NCI-H1417 treated with DMSO at 0.1 percent for 48 hours (cell line): Measurements from ENCODE around the gene YKT6.

Experiments
- DNase-seq: peaks from one replicate; lab custom pipeline; 2025; lab: John Stamatoyannopoulos, UW

The YKT6 gene

DNA sequence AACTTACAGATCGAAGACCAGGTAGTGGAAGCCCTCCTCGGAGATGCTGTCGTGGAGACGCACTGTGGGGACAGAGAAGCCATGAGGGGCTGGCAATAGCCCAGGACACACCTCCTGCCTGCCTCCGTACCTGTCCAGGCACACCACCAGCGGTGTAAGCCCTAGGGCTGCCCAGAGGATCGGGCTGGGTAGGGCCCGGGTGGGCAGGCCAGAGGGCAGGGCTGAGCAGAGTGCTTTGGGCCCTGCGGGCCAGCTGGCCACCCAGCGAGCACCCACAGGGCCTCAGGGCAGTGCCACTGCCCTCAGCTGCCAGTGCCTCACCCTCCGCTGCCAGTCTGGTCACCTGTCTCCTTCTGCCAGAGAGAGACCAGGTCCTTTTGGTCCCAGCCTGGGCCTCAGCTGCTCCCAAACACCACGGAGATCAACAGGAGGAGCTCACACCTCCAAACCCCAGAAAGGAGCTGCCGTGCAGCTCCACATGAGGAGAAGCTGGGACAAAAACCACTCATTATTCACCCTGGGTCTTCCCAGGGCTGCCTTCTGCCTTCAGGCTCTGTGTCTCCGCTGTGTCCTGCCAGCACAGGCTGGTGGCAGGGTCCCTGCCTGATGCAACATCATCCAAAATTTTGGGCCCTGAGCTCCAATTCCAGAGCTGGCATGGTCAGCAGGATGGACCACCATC is 58.2 kb downstream of the YKT6 start:
- no peak for DNase-seq

DNA sequence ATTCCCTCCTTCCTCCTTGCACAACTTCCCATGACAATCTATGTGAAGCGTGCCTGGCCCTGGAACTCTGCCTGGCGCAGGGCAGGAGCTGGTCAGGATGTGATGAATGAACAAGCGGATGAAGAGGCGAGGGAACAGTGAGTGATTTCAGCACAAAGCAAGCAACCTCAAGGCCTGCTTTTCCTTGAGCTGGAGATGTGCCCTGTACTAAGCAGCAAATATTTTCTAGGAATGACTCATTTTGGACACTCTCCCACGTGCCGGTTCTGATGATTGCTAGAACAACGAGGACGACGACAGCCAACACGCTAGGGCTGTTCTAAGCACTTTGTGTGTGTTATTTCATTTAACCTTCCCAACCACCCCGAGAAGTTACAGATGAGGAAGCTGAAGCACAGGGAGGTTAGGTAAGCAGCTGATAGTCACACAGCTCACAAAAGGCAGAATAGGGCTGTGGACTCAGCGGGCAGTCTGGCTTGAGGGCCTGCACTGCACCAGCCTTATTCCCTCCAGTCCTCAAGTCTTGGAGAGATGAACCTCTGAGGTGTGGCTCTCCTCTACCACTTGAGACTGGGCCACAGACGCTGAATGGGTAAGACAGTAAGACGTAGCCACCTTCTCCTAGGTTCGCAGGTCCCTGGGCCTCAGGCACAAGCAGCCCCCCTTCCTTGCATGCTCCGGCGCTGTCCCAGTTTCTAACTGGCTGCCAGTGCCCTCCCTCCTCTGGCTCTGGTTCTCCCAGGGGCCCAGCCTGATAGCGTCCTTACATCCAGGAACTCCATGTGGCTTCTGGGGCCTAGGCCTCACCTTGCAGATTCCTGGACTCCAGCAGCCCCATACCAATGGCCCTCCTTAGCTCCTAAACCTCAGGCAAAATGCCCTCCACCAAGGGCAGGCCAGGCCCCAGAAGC is 59.0 kb downstream of the YKT6 start:
- no peak for DNase-seq

DNA sequence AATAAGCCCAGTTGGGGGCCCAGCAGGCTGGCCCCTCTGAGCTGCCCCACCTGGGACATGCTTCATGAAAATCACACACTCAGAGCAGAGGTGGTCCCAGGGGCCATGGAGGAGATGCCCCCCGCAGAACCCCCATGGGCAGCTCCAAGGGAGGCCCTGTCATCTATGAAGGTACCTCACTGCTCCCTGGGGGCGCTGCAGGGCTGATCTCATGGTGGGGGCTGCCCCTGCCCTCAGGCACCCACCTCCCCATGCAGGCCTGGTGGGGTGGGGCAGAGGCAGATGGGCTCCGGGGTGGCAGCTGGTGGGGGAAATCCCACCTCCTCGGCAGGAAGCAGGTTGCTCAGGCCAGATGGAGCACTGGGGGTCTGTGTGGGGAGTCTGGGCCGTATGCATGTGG is 60.5 kb downstream of the YKT6 start:
- no peak for DNase-seq

DNA sequence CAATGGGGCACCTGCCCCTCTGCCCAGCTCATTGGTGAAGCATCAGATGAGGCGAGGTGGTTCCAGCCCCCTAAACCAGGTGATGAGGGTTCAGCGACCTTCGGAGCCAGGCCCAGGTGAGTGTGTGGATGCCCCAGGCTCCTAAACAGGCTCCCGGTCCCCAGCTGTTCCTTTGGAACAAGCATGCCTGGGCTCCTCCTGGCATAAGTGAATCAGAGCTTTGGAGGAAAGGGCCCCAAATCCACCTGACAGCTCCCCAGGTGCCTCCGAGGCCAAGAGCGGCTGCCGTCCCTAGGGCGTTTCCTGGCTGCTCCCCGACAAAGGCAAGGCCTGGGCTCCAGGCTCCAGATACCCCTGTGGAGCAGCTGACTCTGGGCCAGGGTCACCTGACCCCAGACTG is 61.3 kb downstream of the YKT6 start:
- DNase-seq, result no peak

DNA sequence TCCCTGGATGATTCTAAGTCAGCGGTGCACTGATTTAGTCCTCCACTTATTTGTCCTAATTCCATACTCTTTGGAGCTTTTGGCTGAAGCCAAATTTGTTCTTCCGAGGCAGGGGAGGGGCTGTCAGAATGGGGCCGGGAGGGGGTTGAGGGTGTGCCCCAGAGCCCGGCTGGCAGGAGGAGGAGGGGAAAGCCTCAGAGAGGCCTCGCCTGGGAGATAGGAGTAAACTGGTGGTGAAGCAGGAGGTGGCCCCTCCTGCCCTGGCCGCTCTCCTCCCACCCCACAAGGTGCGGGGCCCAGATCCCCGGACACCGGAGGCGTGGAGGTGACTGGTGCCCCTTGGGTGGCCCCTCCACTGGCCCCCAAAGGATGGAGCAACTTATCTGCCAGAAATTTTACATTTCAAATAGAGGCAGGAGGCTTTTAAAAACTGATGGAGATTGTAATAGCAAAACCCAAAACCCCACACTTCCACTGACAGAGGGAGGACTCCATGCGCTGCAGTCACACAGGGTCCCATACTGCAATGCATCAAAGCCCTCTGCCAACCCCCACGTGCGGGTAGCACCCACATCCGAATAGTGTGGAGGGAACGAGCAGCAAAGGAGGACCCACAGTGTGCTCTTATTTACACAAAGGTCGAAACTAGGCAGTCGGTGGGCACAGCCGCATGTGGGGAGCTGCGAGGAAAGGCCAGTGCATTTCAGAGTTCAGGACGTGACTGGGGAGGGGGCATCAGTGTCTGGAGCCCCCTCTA is 62.7 kb downstream of the YKT6 start:
- DNase-seq, result no peak
